HepG2 (cell line): Measurements from ENCODE around the gene KIF13A. TPM values are rescaled to one million over a fixed set of nuclear protein-coding genes. Genes with fewer than 3 reads are reported as not detected.
A peak's percentile ranks its signal among the peaks of the same experiment; 100 is the strongest.

Experiments used
- ATM ChIP-seq: fragments of 450-650 bp; IDR thresholded peaks from 2 replicates; pipeline ENCODE4 v1.7.1; 2017; ENCODE audit warnings: mild to moderate bottlenecking, borderline replicate concordance
- CBFB ChIP-seq: sonication (generic); formaldehyde crosslinking; IDR thresholded peaks from 2 replicates; pipeline ENCODE4 v1.4.0; 2020; ENCODE audit warnings: missing genetic modification reagents
- FOSL2 ChIP-seq: sonication (generic); formaldehyde crosslinking; IDR thresholded peaks from 2 replicates; pipeline ENCODE4 v1.4.0; 2020; ENCODE audit warnings: missing genetic modification reagents
- HDAC2 ChIP-seq: sonication (generic); formaldehyde crosslinking; IDR thresholded peaks from 2 replicates; pipeline ENCODE4 v1.4.0; 2020; ENCODE audit warnings: missing genetic modification reagents
- IKZF1 ChIP-seq: fragments of 450-650 bp; IDR thresholded peaks from 2 replicates; pipeline ENCODE4 v1.7.1; 2016
- KDM5B ChIP-seq: sonication (generic); formaldehyde crosslinking; IDR thresholded peaks from 2 replicates; pipeline ENCODE4 v1.4.0; 2020; ENCODE audit warnings: missing genetic modification reagents, mild to moderate bottlenecking, borderline replicate concordance
- MIER2 ChIP-seq: IDR thresholded peaks from 2 replicates; pipeline ENCODE4 v1.6.1; 2016; ENCODE audit warnings: missing biosample characterization, missing genetic modification reagents
- NCOA5 ChIP-seq: sonication (generic); formaldehyde crosslinking; IDR thresholded peaks from 2 replicates; pipeline ENCODE4 v1.4.0; 2020; ENCODE audit warnings: missing genetic modification reagents
- PBX3 ChIP-seq: sonication (generic); formaldehyde crosslinking; IDR thresholded peaks from 2 replicates; pipeline ENCODE4 v1.8.1; 2023; ENCODE audit warnings: missing genetic modification reagents, inconsistent platforms, borderline replicate concordance
- RXRA ChIP-seq: sonication (generic); formaldehyde crosslinking; IDR thresholded peaks from 2 replicates; pipeline ENCODE4 v1.5.1; 2020; ENCODE audit warnings: missing genetic modification reagents
- SOX6 ChIP-seq, 2 experiments: fragments of 450-650 bp in 1 of 2; sonication (generic) in 1 of 2; formaldehyde crosslinking in 1 of 2; IDR thresholded peaks; 2 replicates each; pipeline versions ENCODE4 v1.4.0 to v1.6.1; 2017 to 2020; ENCODE audit warnings: antibody characterized with exemption in 1 of 2, mild to moderate bottlenecking in 1 of 2, missing genetic modification reagents in 1 of 2
- TFAP4 ChIP-seq: sonication (generic); IDR thresholded peaks from 2 replicates; pipeline ENCODE4 v1.6.1; 2016; ENCODE audit warnings: low read depth, borderline replicate concordance
- ZBTB7B ChIP-seq: sonication (generic); formaldehyde crosslinking; IDR thresholded peaks from 2 replicates; pipeline ENCODE4 v1.4.0; 2020; ENCODE audit warnings: missing genetic modification reagents
- ZNF335 ChIP-seq: sonication (generic); formaldehyde crosslinking; IDR thresholded peaks from 2 replicates; pipeline ENCODE4 v1.4.0; 2020; ENCODE audit warnings: missing genetic modification reagents
- ZNF34 ChIP-seq: sonication (generic); formaldehyde crosslinking; IDR thresholded peaks from 2 replicates; pipeline ENCODE4 v1.4.0; 2020; ENCODE audit warnings: mild to moderate bottlenecking, missing genetic modification reagents, borderline replicate concordance
- ZNF687 ChIP-seq: sonication (generic); formaldehyde crosslinking; IDR thresholded peaks from 2 replicates; pipeline ENCODE4 v1.5.1; 2020; ENCODE audit warnings: mild to moderate bottlenecking, missing genetic modification reagents, moderate library complexity
- ZSCAN22 ChIP-seq: sonication (generic); formaldehyde crosslinking; IDR thresholded peaks from 2 replicates; pipeline ENCODE4 v1.4.0; 2020; ENCODE audit warnings: mild to moderate bottlenecking, missing genetic modification reagents
- polyA plus RNA-seq, 8 experiments: library from polyadenylated mRNA; depleted of rRNA in 3 of 8; stranded (reverse) in 7 of 8; unstranded in 1 of 8; fragments of >200 nt; fragmentation: Illumina TruSeq in 4 of 8; extraction: Trizol in 4 of 8; gene quantifications; 2 replicates each; pipeline versions ENCODE4 v1.2.1 to v1.2.3, GENCODE V29; 2011 to 2016; ENCODE audit warnings: low read depth in 4 of 8, missing spikeins in 1 of 8, mixed read lengths in 1 of 8; ENCODE audit not compliant: insufficient read depth in 1 of 8
- total RNA-seq, 5 experiments: library from RNA; depleted of rRNA; stranded (reverse); fragments of >200 nt; fragmentation: Illumina TruSeq; extraction: Trizol; gene quantifications; 2 replicates each; pipeline ENCODE4 v1.2.3, GENCODE V29; 2016; ENCODE audit warnings: low read depth in 1 of 5
- TF ChIP-seq, protein P1 (sequence below): sonication (generic); formaldehyde crosslinking; IDR thresholded peaks from 2 replicates; pipeline ENCODE4 v1.8.1; 2023; ENCODE audit warnings: mild to moderate bottlenecking, missing genetic modification reagents, borderline replicate concordance
- TF ChIP-seq, protein P2 (sequence below): sonication (generic); formaldehyde crosslinking; IDR thresholded peaks from 2 replicates; pipeline ENCODE4 v1.5.1; 2020; ENCODE audit warnings: mild to moderate bottlenecking, missing genetic modification reagents, moderate library complexity
- TF ChIP-seq, protein P3 (sequence below): IDR thresholded peaks from 2 replicates; pipeline ENCODE4 v1.6.1; 2016; ENCODE audit warnings: mild to moderate bottlenecking
- TF ChIP-seq, protein P4 (sequence below): sonication (generic); formaldehyde crosslinking; IDR thresholded peaks from 2 replicates; pipeline ENCODE4 v1.5.1; 2020; ENCODE audit warnings: missing genetic modification reagents, mild to moderate bottlenecking, borderline replicate concordance

KIF13A gene
- total and polyA plus RNA-seq, 2 of the 13 experiments (the other 11 are each of a cell fraction or from before 2014, with no cell fraction given) = 21.1 to 37.2 TPM

- TF ChIP-seq TFAP4 (peak; percentile 45; the same call in 1 of the 2 replicates), HDAC2 (peak; percentile 52), ZNF335 (CRISPR knock-in tag) (no peak), SOX6 (IDR thresholded peaks at IDR 0.05) (no peak), SOX6 (CRISPR knock-in tag; IDR thresholded peaks at IDR 0.05) (peak; percentile 36; the same call in 1 of the 2 replicates), IKZF1 (no peak), ZBTB7B (CRISPR knock-in tag) (peak; percentile 57; the same call in 1 of the 2 replicates), ZSCAN22 (CRISPR knock-in tag) (peak; percentile 100), FOSL2 (CRISPR knock-in tag) (no peak), CBFB (CRISPR knock-in tag) (no peak), PBX3 (no peak), ZNF687 (CRISPR knock-in tag) (no peak), NCOA5 (CRISPR knock-in tag) (no peak), RXRA (CRISPR knock-in tag) (no peak), MIER2 (CRISPR knock-in tag) (no peak), ATM (no peak), ZNF34 (CRISPR knock-in tag) (no peak), KDM5B (CRISPR knock-in tag) (no peak)
- TF ChIP-seq, protein P1, sequence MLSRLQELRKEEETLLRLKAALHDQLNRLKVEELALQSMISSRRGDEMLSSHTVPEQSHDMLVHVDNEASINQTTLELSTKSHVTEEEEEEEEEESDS (CRISPR knock-in tag) = no peak
- TF ChIP-seq, protein P2, sequence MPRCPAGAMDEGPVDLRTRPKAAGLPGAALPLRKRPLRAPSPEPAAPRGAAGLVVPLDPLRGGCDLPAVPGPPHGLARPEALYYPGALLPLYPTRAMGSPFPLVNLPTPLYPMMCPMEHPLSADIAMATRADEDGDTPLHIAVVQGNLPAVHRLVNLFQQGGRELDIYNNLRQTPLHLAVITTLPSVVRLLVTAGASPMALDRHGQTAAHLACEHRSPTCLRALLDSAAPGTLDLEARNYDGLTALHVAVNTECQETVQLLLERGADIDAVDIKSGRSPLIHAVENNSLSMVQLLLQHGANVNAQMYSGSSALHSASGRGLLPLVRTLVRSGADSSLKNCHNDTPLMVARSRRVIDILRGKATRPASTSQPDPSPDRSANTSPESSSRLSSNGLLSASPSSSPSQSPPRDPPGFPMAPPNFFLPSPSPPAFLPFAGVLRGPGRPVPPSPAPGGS (CRISPR knock-in tag) = no peak
- TF ChIP-seq, protein P3, sequence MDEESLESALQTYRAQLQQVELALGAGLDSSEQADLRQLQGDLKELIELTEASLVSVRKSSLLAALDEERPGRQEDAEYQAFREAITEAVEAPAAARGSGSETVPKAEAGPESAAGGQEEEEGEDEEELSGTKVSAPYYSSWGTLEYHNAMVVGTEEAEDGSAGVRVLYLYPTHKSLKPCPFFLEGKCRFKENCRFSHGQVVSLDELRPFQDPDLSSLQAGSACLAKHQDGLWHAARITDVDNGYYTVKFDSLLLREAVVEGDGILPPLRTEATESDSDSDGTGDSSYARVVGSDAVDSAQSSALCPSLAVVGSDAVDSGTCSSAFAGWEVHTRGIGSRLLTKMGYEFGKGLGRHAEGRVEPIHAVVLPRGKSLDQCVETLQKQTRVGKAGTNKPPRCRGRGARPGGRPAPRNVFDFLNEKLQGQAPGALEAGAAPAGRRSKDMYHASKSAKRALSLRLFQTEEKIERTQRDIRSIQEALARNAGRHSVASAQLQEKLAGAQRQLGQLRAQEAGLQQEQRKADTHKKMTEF (CRISPR knock-in tag) = no peak
- TF ChIP-seq, protein P4, sequence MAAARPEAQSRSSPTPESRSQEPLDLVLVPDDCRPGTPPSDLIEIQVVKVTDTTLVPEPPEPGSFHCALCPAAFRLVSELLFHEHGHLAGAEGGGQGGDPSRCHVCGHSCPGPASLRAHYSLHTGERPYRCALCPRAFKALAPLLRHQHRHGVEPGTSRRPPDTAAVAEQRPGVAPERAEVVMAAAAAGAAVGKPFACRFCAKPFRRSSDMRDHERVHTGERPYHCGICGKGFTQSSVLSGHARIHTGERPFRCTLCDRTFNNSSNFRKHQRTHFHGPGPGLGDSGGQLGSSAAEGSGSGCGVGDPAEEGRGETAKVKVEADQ (CRISPR knock-in tag) = no peak
These were observed 274.9 kb downstream of the KIF13A start (continued) for GRCh38 chr6:17712576-17712975.
